Skeletal muscle satellite cell (primary cell): ENCODE data around the gene ANK3.

Experiments
- H3K27me3 ChIP-seq: 2 replicates; pipeline ENCODE4 v1.7.0; 2013; ENCODE audit warnings: low read length; ENCODE audit not compliant: control insufficient read depth, insufficient read depth
- H3K36me3 ChIP-seq: 2 replicates; pipeline ENCODE4 v1.7.0; 2013; ENCODE audit warnings: mild to moderate bottlenecking, control low read depth, low read length; ENCODE audit not compliant: insufficient read depth
- H3K4me1 ChIP-seq: 2 replicates; pipeline ENCODE4 v1.7.0; 2013; ENCODE audit warnings: low read length; ENCODE audit not compliant: control insufficient read depth, insufficient read depth
- H3K4me2 ChIP-seq: 2 replicates; pipeline ENCODE4 v1.7.0; 2013; ENCODE audit warnings: mild to moderate bottlenecking, low read length
- H3K4me3 ChIP-seq: 2 replicates; pipeline ENCODE4 v1.7.0; 2013; ENCODE audit warnings: low read length
- H3K9ac ChIP-seq: 2 replicates; pipeline ENCODE4 v1.7.0; 2013; ENCODE audit warnings: mild to moderate bottlenecking, low read depth, low read length, moderate library complexity
- H3K9me3 ChIP-seq: replicated peaks from 2 replicates; pipeline ENCODE4 v1.7.0; 2013; ENCODE audit warnings: mild to moderate bottlenecking, control low read depth, low read length

The ANK3 gene

GRCh38 chr10:60096761-60097513 lies 292.7 kb downstream of the ANK3 start:
- H3K9me3 ChIP-seq = no peaks in the 10 kb centered on the region
- H3K4me2 ChIP-seq = no peak overlapping the region
- H3K9ac ChIP-seq = no peak overlapping the region
- no peaks in the 10 kb centered on the region for H3K27me3 ChIP-seq
- no peaks in the 10 kb centered on the region for H3K36me3 ChIP-seq
- no peak overlapping the region for H3K4me3 ChIP-seq
- no peaks in the 10 kb centered on the region for H3K4me1 ChIP-seq

GRCh38 chr10:60093317-60093716 lies 296.4 kb downstream of the ANK3 start:
- Histone ChIP-seq H3K27me3 (no peaks in the 10 kb centered on the region), H3K36me3 (no peaks in the 10 kb centered on the region), H3K9me3 (no peaks in the 10 kb centered on the region), H3K4me3 (no peak overlapping the region), H3K9ac (no peak overlapping the region), H3K4me1 (peaks cover 7% of the 10 kb centered on the region), H3K4me2 (no peak overlapping the region)

GRCh38 chr10:60086862-60087261 lies 302.8 kb downstream of the ANK3 start:
- Histone ChIP-seq H3K4me2 (no peak overlapping the region), H3K9me3 (no peaks in the 10 kb centered on the region), H3K36me3 (peaks cover 2% of the 10 kb centered on the region), H3K9ac (no peak overlapping the region), H3K4me1 (peaks cover 7% of the 10 kb centered on the region), H3K4me3 (no peak overlapping the region), H3K27me3 (no peaks in the 10 kb centered on the region)

- H3K27me3 ChIP-seq = no peaks in the 10 kb centered on the region
- peaks cover 7% of the 10 kb centered on the region for H3K4me1 ChIP-seq
- H3K4me3 ChIP-seq = no peak overlapping the region
- H3K9me3 ChIP-seq = no peaks in the 10 kb centered on the region
- H3K4me2 ChIP-seq = no peak overlapping the region
- H3K9ac ChIP-seq = no peak overlapping the region
- peaks cover 2% of the 10 kb centered on the region for H3K36me3 ChIP-seq
These were observed 303.3 kb downstream of the ANK3 start for GRCh38 chr10:60086421-60086820.

- no peaks in the 10 kb centered on the region for H3K9me3 ChIP-seq
- no peak overlapping the region for H3K4me2 ChIP-seq
- H3K4me1 ChIP-seq = no peaks in the 10 kb centered on the region
- no peak overlapping the region for H3K9ac ChIP-seq
- no peaks in the 10 kb centered on the region for H3K27me3 ChIP-seq
- no peak overlapping the region for H3K4me3 ChIP-seq
- peaks cover 2% of the 10 kb centered on the region for H3K36me3 ChIP-seq
These were observed 306.8 kb downstream of the ANK3 start for GRCh38 chr10:60082744-60083344.

- no peaks in the 10 kb centered on the region for H3K9me3 ChIP-seq
- H3K9ac ChIP-seq = no peak overlapping the region
- H3K4me3 ChIP-seq = no peak overlapping the region
- H3K4me1 ChIP-seq = no peaks in the 10 kb centered on the region
- H3K27me3 ChIP-seq = no peaks in the 10 kb centered on the region
- H3K4me2 ChIP-seq = no peak overlapping the region
- peaks cover 2% of the 10 kb centered on the region for H3K36me3 ChIP-seq
These were observed 307.3 kb downstream of the ANK3 start for GRCh38 chr10:60082341-60082740.

- no peaks in the 10 kb centered on the region for H3K4me1 ChIP-seq
- no peak overlapping the region for H3K9ac ChIP-seq
- H3K4me2 ChIP-seq = no peak overlapping the region
- no peak overlapping the region for H3K4me3 ChIP-seq
- no peaks in the 10 kb centered on the region for H3K9me3 ChIP-seq
- H3K27me3 ChIP-seq = no peaks in the 10 kb centered on the region
- H3K36me3 ChIP-seq = no peaks in the 10 kb centered on the region
These were observed 315.7 kb downstream of the ANK3 start for GRCh38 chr10:60073781-60074656.

- Histone ChIP-seq H3K4me3 (no peak overlapping the region), H3K27me3 (no peaks in the 10 kb centered on the region), H3K4me2 (no peak overlapping the region), H3K36me3 (no peaks in the 10 kb centered on the region), H3K4me1 (no peaks in the 10 kb centered on the region), H3K9me3 (no peaks in the 10 kb centered on the region), H3K9ac (no peak overlapping the region)
These were observed 316.3 kb downstream of the ANK3 start for GRCh38 chr10:60073397-60073780.

- Histone ChIP-seq H3K36me3 (no peaks in the 10 kb centered on the region), H3K27me3 (no peaks in the 10 kb centered on the region), H3K4me3 (no peak overlapping the region), H3K4me2 (no peak overlapping the region), H3K9me3 (no peaks in the 10 kb centered on the region), H3K9ac (no peak overlapping the region), H3K4me1 (no peaks in the 10 kb centered on the region)
These were observed 320.4 kb downstream of the ANK3 start for GRCh38 chr10:60069311-60069710.

- Histone ChIP-seq H3K36me3 (no peaks in the 10 kb centered on the region), H3K27me3 (no peaks in the 10 kb centered on the region), H3K4me3 (no peak overlapping the region), H3K9ac (no peak overlapping the region), H3K4me2 (no peak overlapping the region), H3K4me1 (peaks cover 6% of the 10 kb centered on the region), H3K9me3 (no peaks in the 10 kb centered on the region)
These were observed 339.3 kb downstream of the ANK3 start for GRCh38 chr10:60050366-60050765.

GRCh38 chr10:60048091-60048501 lies 341.6 kb downstream of the ANK3 start:
- Histone ChIP-seq H3K9ac (no peak overlapping the region), H3K4me3 (no peak overlapping the region), H3K4me2 (no peak overlapping the region), H3K9me3 (no peaks in the 10 kb centered on the region), H3K4me1 (peaks cover 16% of the 10 kb centered on the region), H3K36me3 (no peaks in the 10 kb centered on the region), H3K27me3 (no peaks in the 10 kb centered on the region)
